GM23248 (cell line): ENCODE measurements around the gene VIPR2. TPM values are rescaled to one million over a fixed set of nuclear protein-coding genes. Genes with fewer than 3 reads are reported as not detected.

Experiments used
- DNase-seq: peaks from one replicate; pipeline ENCODE4 v3.0.0-alpha.2; 2015
- H2AFZ ChIP-seq: fragments of 200-600 bp; sonication (generic); 2 replicates; pipeline ENCODE4 v1.6.1; 2016; ENCODE audit warnings: antibody characterized with exemption
- H3F3A ChIP-seq: fragments of 200-600 bp; sonication (generic); 2 replicates; pipeline ENCODE4 v1.6.1; 2016; ENCODE audit warnings: mild to moderate bottlenecking, antibody characterized with exemption, mixed run types; ENCODE audit not compliant: insufficient read depth
- H3K27ac ChIP-seq: fragments of 200-600 bp; sonication (generic); 2 replicates; pipeline ENCODE4 v1.5.1; 2016; ENCODE audit warnings: mild to moderate bottlenecking
- H3K27me3 ChIP-seq: fragments of 200-600 bp; sonication (generic); replicated peaks from 2 replicates; pipeline ENCODE4 v1.6.1; 2016; ENCODE audit warnings: mild to moderate bottlenecking; ENCODE audit not compliant: insufficient read depth
- H3K36me3 ChIP-seq: fragments of 200-600 bp; sonication (generic); 2 replicates; pipeline ENCODE4 v1.6.1; 2016; ENCODE audit warnings: low read depth, mild to moderate bottlenecking
- H3K4me1 ChIP-seq: fragments of 200-600 bp; sonication (generic); 2 replicates; pipeline ENCODE4 v1.6.1; 2016; ENCODE audit warnings: mild to moderate bottlenecking; ENCODE audit not compliant: insufficient read depth
- H3K4me2 ChIP-seq: fragments of 200-600 bp; sonication (generic); one replicate; pipeline ENCODE4 v1.6.1; 2016; ENCODE audit warnings: mild to moderate bottlenecking; ENCODE audit not compliant: unreplicated experiment
- H3K4me3 ChIP-seq: fragments of 200-600 bp; sonication (generic); 2 replicates; pipeline ENCODE4 v1.5.1; 2016; ENCODE audit warnings: mild to moderate bottlenecking
- H3K79me2 ChIP-seq: fragments of 200-600 bp; sonication (generic); 2 replicates; pipeline ENCODE4 v1.6.1; 2016; ENCODE audit warnings: mild to moderate bottlenecking; ENCODE audit not compliant: insufficient read depth
- H3K9ac ChIP-seq: fragments of 200-600 bp; sonication (generic); 2 replicates; pipeline ENCODE4 v1.6.1; 2016; ENCODE audit warnings: mild to moderate bottlenecking
- H3K9me2 ChIP-seq: fragments of 200-600 bp; sonication (generic); 2 replicates; pipeline ENCODE4 v1.6.1; 2016; ENCODE audit warnings: mixed run types, mild to moderate bottlenecking, moderate library complexity; ENCODE audit not compliant: insufficient read depth
- H3K9me3 ChIP-seq: fragments of 200-600 bp; sonication (generic); one replicate; pipeline ENCODE4 v1.6.1; 2017; ENCODE audit warnings: low read depth
- H4K20me1 ChIP-seq: fragments of 200-600 bp; sonication (generic); 2 replicates; pipeline ENCODE4 v1.6.0; 2016; ENCODE audit not compliant: insufficient read depth
- EZH2 ChIP-seq: fragments of 200-600 bp; sonication (generic); IDR thresholded peaks from 2 replicates; pipeline ENCODE4 v1.6.1; 2018; ENCODE audit warnings: antibody characterized with exemption, mild to moderate bottlenecking; ENCODE audit not compliant: insufficient read depth, poor library complexity, severe bottlenecking
- EZH2phosphoT487 ChIP-seq: fragments of 200-600 bp; sonication (generic); IDR thresholded peaks from 2 replicates; pipeline ENCODE4 v1.6.1; 2018; ENCODE audit warnings: antibody characterized with exemption, moderate library complexity, mild to moderate bottlenecking, low read depth; ENCODE audit not compliant: insufficient read depth
- WGBS, 2 experiments: methylation state at CpG; one replicate each; pipeline ENCODE4 v1.1.6; 2015 to 2017; ENCODE audit warnings: low lambda C conversion rate in 2 of 2, low coverage in 1 of 2; ENCODE audit errors: missing lambda C conversion rate in 2 of 2; 5-methylcytosine and 5-hydroxymethylcytosine counted together
- in situ Hi-C: fragments of 300-500 bp; cut with MboI; formaldehyde crosslinking; loops from 2 replicates; pipeline ENCODE4 v1.15.0; 2020
- polyA plus RNA-seq: library from polyadenylated mRNA; unstranded; fragments of >200 nt; fragmentation: Nextera tagmentation; extraction: Ambion mirVana; gene quantifications from 2 replicates; pipeline ENCODE4 v1.2.1, GENCODE V29; 2016
- total RNA-seq: library from RNA; depleted of rRNA; stranded (reverse); fragments of >200 nt; shearing (Covaris generic); gene quantifications from 2 replicates; pipeline ENCODE4 v1.2.3, GENCODE V29; 2014

The VIPR2 gene
- total and polyA plus RNA-seq, 2 experiments from 2014 or later = not detected

- H2AFZ ChIP-seq = no peak overlapping the region
- H3K9ac ChIP-seq = no peak overlapping the region
- H4K20me1 ChIP-seq = no peaks in the 10 kb centered on the region
- no peaks in the 10 kb centered on the region for H3K79me2 ChIP-seq
- no peak overlapping the region for H3K4me2 ChIP-seq
- no peaks in the 10 kb centered on the region for H3K27me3 ChIP-seq
- H3F3A ChIP-seq = no peaks in the 10 kb centered on the region
- DNase-seq = no peak
- H3K4me1 ChIP-seq = no peaks in the 10 kb centered on the region
- TF ChIP-seq EZH2phosphoT487 = no peak
- TF ChIP-seq EZH2 = no peak
- H3K9me2 ChIP-seq = no peaks in the 10 kb centered on the region
- H3K9me3 ChIP-seq = no peaks in the 10 kb centered on the region
- 63 to 66% methylated on average over 2 of the region's 2 CpGs for WGBS, 2 experiments
- H3K27ac ChIP-seq = no peak overlapping the region
- H3K36me3 ChIP-seq = no peaks in the 10 kb centered on the region
- in situ Hi-C loops = no loop called here
- no peak overlapping the region for H3K4me3 ChIP-seq
Observed at GRCh38 chr7:159047536-159047935, 97.1 kb downstream of the VIPR2 start.

GRCh38 chr7:159046300-159046699 is 98.4 kb downstream of the VIPR2 start:
- Histone ChIP-seq H3K36me3 (no peaks in the 10 kb centered on the region), H3K4me1 (no peaks in the 10 kb centered on the region), H3K9ac (no peak overlapping the region), H3K27ac (no peak overlapping the region), H3F3A (no peaks in the 10 kb centered on the region), H3K4me3 (no peak overlapping the region), H3K27me3 (no peaks in the 10 kb centered on the region), H3K9me2 (no peaks in the 10 kb centered on the region), H4K20me1 (no peaks in the 10 kb centered on the region), H3K4me2 (no peak overlapping the region), H3K79me2 (no peaks in the 10 kb centered on the region), H2AFZ (no peak overlapping the region), H3K9me3 (no peaks in the 10 kb centered on the region)
- TF ChIP-seq EZH2phosphoT487 (no peak), EZH2 (no peak)
- WGBS, 2 experiments = 35 to 39% methylated on average over 6 of the region's 6 CpGs
- no peak for DNase-seq
- in situ Hi-C loops = no loop called here

GRCh38 chr7:159045839-159046238 is 98.8 kb downstream of the VIPR2 start:
- Histone ChIP-seq H3K36me3 (no peaks in the 10 kb centered on the region), H3F3A (no peaks in the 10 kb centered on the region), H3K4me2 (no peak overlapping the region), H3K9me3 (no peaks in the 10 kb centered on the region), H4K20me1 (no peaks in the 10 kb centered on the region), H3K27me3 (no peaks in the 10 kb centered on the region), H3K4me1 (no peaks in the 10 kb centered on the region), H3K79me2 (no peaks in the 10 kb centered on the region), H3K27ac (no peak overlapping the region), H3K9me2 (no peaks in the 10 kb centered on the region), H2AFZ (no peak overlapping the region), H3K4me3 (no peak overlapping the region), H3K9ac (no peak overlapping the region)
- in situ Hi-C loops = no loop called here
- WGBS, 2 experiments = 23 to 37% methylated on average over 1 of the region's 1 CpG
- TF ChIP-seq EZH2 = no peak
- no peak for TF ChIP-seq EZH2phosphoT487
- DNase-seq = no peak

GRCh38 chr7:159042581-159043101 is 102.0 kb downstream of the VIPR2 start:
- no peaks in the 10 kb centered on the region for H3K4me1 ChIP-seq
- no peak overlapping the region for H3K9ac ChIP-seq
- H3K4me2 ChIP-seq = no peak overlapping the region
- H3K36me3 ChIP-seq = no peaks in the 10 kb centered on the region
- no peaks in the 10 kb centered on the region for H3K9me2 ChIP-seq
- H3K4me3 ChIP-seq = no peak overlapping the region
- no peaks in the 10 kb centered on the region for H3F3A ChIP-seq
- no peak overlapping the region for H3K27ac ChIP-seq
- DNase-seq = no peak
- WGBS, 2 experiments = 18 to 29% methylated on average over 5 of the region's 5 CpGs
- no peaks in the 10 kb centered on the region for H3K9me3 ChIP-seq
- in situ Hi-C loops = no loop called here
- H2AFZ ChIP-seq = no peak overlapping the region
- H3K79me2 ChIP-seq = no peaks in the 10 kb centered on the region
- no peaks in the 10 kb centered on the region for H4K20me1 ChIP-seq
- TF ChIP-seq EZH2 (no peak), EZH2phosphoT487 (no peak)
- H3K27me3 ChIP-seq = no peaks in the 10 kb centered on the region

- Histone ChIP-seq H3K4me1 (no peaks in the 10 kb centered on the region), H3K27me3 (no peaks in the 10 kb centered on the region), H3K4me3 (no peak overlapping the region), H3K79me2 (no peaks in the 10 kb centered on the region), H3K4me2 (no peak overlapping the region), H3K9me3 (no peaks in the 10 kb centered on the region), H3F3A (no peaks in the 10 kb centered on the region), H2AFZ (no peak overlapping the region), H3K36me3 (no peaks in the 10 kb centered on the region), H3K9me2 (no peaks in the 10 kb centered on the region), H3K9ac (no peak overlapping the region), H3K27ac (no peak overlapping the region), H4K20me1 (no peaks in the 10 kb centered on the region)
- no peak for DNase-seq
- 32 to 53% methylated on average over 8 of the region's 8 CpGs for WGBS, 2 experiments
- in situ Hi-C loops = no loop called here
- TF ChIP-seq EZH2phosphoT487 (no peak), EZH2 (no peak)
Observed at GRCh38 chr7:159042103-159042502, 102.6 kb downstream of the VIPR2 start.
